HepG2 (cell line): Measurements from ENCODE around the gene MAJIN. TPM values are rescaled to one million over a fixed set of nuclear protein-coding genes. Genes with fewer than 3 reads are reported as not detected.

ENCODE experiments used
- ARNT2 ChIP-seq: sonication (generic); formaldehyde crosslinking; IDR thresholded peaks from 2 replicates; pipeline ENCODE4 v1.8.0; 2022; ENCODE audit warnings: mild to moderate bottlenecking, low read depth, missing genetic modification reagents, moderate library complexity
- DMAP1 ChIP-seq: IDR thresholded peaks from 2 replicates; pipeline ENCODE4 v1.6.1; 2016
- FOSL2 ChIP-seq: sonication (generic); formaldehyde crosslinking; IDR thresholded peaks from 2 replicates; pipeline ENCODE4 v1.4.0; 2020; ENCODE audit warnings: missing genetic modification reagents
- FOXA3 ChIP-seq: IDR thresholded peaks from 2 replicates; pipeline ENCODE4 v1.6.1; 2016; ENCODE audit warnings: missing genetic modification reagents, missing compliant biosample characterization
- FOXO1 ChIP-seq: sonication (generic); formaldehyde crosslinking; IDR thresholded peaks from 2 replicates; pipeline ENCODE4 v1.4.0; 2020; ENCODE audit warnings: missing genetic modification reagents
- HMG20A ChIP-seq: IDR thresholded peaks from 2 replicates; pipeline ENCODE4 v1.6.1; 2016; ENCODE audit warnings: borderline replicate concordance
- HNF1A ChIP-seq, 2 experiments: sonication (generic) in 1 of 2; formaldehyde crosslinking in 1 of 2; IDR thresholded peaks; 2 replicates each; pipeline versions ENCODE4 v1.4.0 to v1.6.1; 2016 to 2020; ENCODE audit warnings: borderline replicate concordance in 1 of 2, low read depth in 1 of 2, mild to moderate bottlenecking in 1 of 2, missing genetic modification reagents in 1 of 2
- NR2C2 ChIP-seq: sonication (generic); formaldehyde crosslinking; IDR thresholded peaks from 2 replicates; pipeline ENCODE4 v1.4.0; 2020; ENCODE audit warnings: missing genetic modification reagents, mild to moderate bottlenecking, moderate library complexity, borderline replicate concordance
- NR2F6 ChIP-seq, 2 experiments: IDR thresholded peaks; 2 replicates each; pipeline ENCODE4 v1.6.1; 2016; ENCODE audit warnings: antibody characterized with exemption in 1 of 2, mild to moderate bottlenecking in 1 of 2
- PITX1 ChIP-seq: sonication (generic); formaldehyde crosslinking; IDR thresholded peaks from 2 replicates; pipeline ENCODE4 v1.5.1; 2020; ENCODE audit warnings: mild to moderate bottlenecking, missing genetic modification reagents
- RARA ChIP-seq: IDR thresholded peaks from 2 replicates; pipeline ENCODE4 v1.6.1; 2016; ENCODE audit warnings: missing genetic modification reagents, missing compliant biosample characterization
- SAP130 ChIP-seq: IDR thresholded peaks from 2 replicates; pipeline ENCODE4 v1.6.1; 2016; ENCODE audit warnings: low read depth
- SOX13 ChIP-seq, 3 experiments: fragments of 450-650 bp in 1 of 3; sonication (generic) in 1 of 3; formaldehyde crosslinking in 1 of 3; IDR thresholded peaks in 2 of 3; conservative IDR thresholded peaks in 1 of 3; 2 replicates each; pipeline versions ENCODE4 v1.5.0 to v1.6.1; 2016 to 2020; ENCODE audit warnings: antibody characterized with exemption in 1 of 3, mild to moderate bottlenecking in 1 of 3, missing compliant biosample characterization in 1 of 3, missing genetic modification reagents in 1 of 3, moderate library complexity in 1 of 3
- TFE3 ChIP-seq: IDR thresholded peaks from 2 replicates; pipeline ENCODE4 v1.6.1; 2016
- TGIF2 ChIP-seq: IDR thresholded peaks from 2 replicates; pipeline ENCODE4 v1.6.1; 2016; ENCODE audit warnings: control low read depth, missing compliant biosample characterization
- TMF1 ChIP-seq: sonication (generic); formaldehyde crosslinking; IDR thresholded peaks from 2 replicates; pipeline ENCODE4 v1.8.1; 2022; ENCODE audit warnings: low read depth, missing genetic modification reagents
- ZNF687 ChIP-seq: sonication (generic); formaldehyde crosslinking; IDR thresholded peaks from 2 replicates; pipeline ENCODE4 v1.5.1; 2020; ENCODE audit warnings: mild to moderate bottlenecking, missing genetic modification reagents, moderate library complexity
- ZNF75D ChIP-seq: sonication (generic); formaldehyde crosslinking; IDR thresholded peaks from 2 replicates; pipeline ENCODE4 v1.8.1; 2023; ENCODE audit warnings: missing genetic modification reagents, mild to moderate bottlenecking, borderline replicate concordance
- ZNF839 ChIP-seq: sonication (generic); formaldehyde crosslinking; IDR thresholded peaks from 2 replicates; pipeline ENCODE4 v1.4.0; 2020; ENCODE audit warnings: missing genetic modification reagents, mild to moderate bottlenecking, borderline replicate concordance
- polyA plus RNA-seq, 8 experiments: library from polyadenylated mRNA; depleted of rRNA in 3 of 8; stranded (reverse) in 7 of 8; unstranded in 1 of 8; fragments of >200 nt; fragmentation: Illumina TruSeq in 4 of 8; extraction: Trizol in 4 of 8; gene quantifications; 2 replicates each; pipeline versions ENCODE4 v1.2.1 to v1.2.3, GENCODE V29; 2011 to 2016; ENCODE audit warnings: low read depth in 4 of 8, missing spikeins in 1 of 8, mixed read lengths in 1 of 8; ENCODE audit not compliant: insufficient read depth in 1 of 8
- total RNA-seq, 5 experiments: library from RNA; depleted of rRNA; stranded (reverse); fragments of >200 nt; fragmentation: Illumina TruSeq; extraction: Trizol; gene quantifications; 2 replicates each; pipeline ENCODE4 v1.2.3, GENCODE V29; 2016; ENCODE audit warnings: low read depth in 1 of 5

The MAJIN gene
- total and polyA plus RNA-seq, 2 of the 13 experiments (the other 11 are each of a cell fraction or from before 2014, with no cell fraction given), result not detected

- peak; percentile 63 for TF ChIP-seq ZNF687 (CRISPR knock-in tag)
- 0 out of 2 replicates have a peak, but pooled peaks have one; percentile 9 for TF ChIP-seq HNF1A (IDR thresholded peaks at IDR 0.05; ENCODE audit: low read depth)
- no peak for TF ChIP-seq HNF1A (CRISPR knock-in tag; IDR thresholded peaks at IDR 0.05; ENCODE audit: borderline replicate concordance)
- no peak for TF ChIP-seq TMF1 (CRISPR knock-in tag)
- peak; percentile 93 for TF ChIP-seq SAP130 (CRISPR knock-in tag)
- no peak for TF ChIP-seq SOX13 (IDR thresholded peaks at IDR 0.05)
- TF ChIP-seq SOX13 (CRISPR knock-in tag; conservative IDR thresholded peaks at IDR 0.05 in 1 of 2, IDR thresholded peaks at IDR 0.05 in 1 of 2), result peak in 1 of 2 experiments; percentile 13; a peak in 1 of 4 replicates
- TF ChIP-seq FOXO1 (CRISPR knock-in tag), result peak; percentile 78; the same call in 1 of the 2 replicates
- TF ChIP-seq HMG20A (CRISPR knock-in tag), result peak; percentile 23; the same call in 1 of the 2 replicates
- 0 out of 2 replicates have a peak, but pooled peaks have one; percentile 45 for TF ChIP-seq TFE3 (CRISPR knock-in tag)
- 0 out of 2 replicates have a peak, but pooled peaks have one; percentile 33 for TF ChIP-seq DMAP1 (CRISPR knock-in tag)
- peak; percentile 56 for TF ChIP-seq FOSL2 (CRISPR knock-in tag)
- TF ChIP-seq ZNF839 (CRISPR knock-in tag), result 0 out of 2 replicates have a peak, but pooled peaks have one; percentile 10
- peak; percentile 93 for TF ChIP-seq FOXA3
- peak; percentile 74; the same call in 1 of the 2 replicates for TF ChIP-seq TGIF2 (CRISPR knock-in tag)
- 0 out of 2 replicates have a peak, but pooled peaks have one; percentile 29 for TF ChIP-seq ARNT2 (CRISPR knock-in tag)
- no peak for TF ChIP-seq ZNF75D (CRISPR knock-in tag)
- peak; percentile 89 for TF ChIP-seq RARA (CRISPR knock-in tag)
- TF ChIP-seq PITX1, result peak; percentile 60; the same call in 1 of the 2 replicates
- peak; percentile 84; the same call in 1 of the 2 replicates for TF ChIP-seq NR2C2
- peak; percentile 89 for TF ChIP-seq NR2F6 (IDR thresholded peaks at IDR 0.05)
- peak; percentile 94 for TF ChIP-seq NR2F6 (CRISPR knock-in tag; IDR thresholded peaks at IDR 0.05)
Observed at GRCh38 chr11:64916040-64916774, 55.7 kb downstream of the MAJIN start (continued).
